DOHH2 (cell line): Measurements from ENCODE around the gene TSHZ3.

Experiments used
- H3F3A ChIP-seq: fragments of 200-600 bp; sonication (generic), shearing (Covaris generic); 2 replicates; pipeline ENCODE4 v1.6.0; 2016; ENCODE audit warnings: antibody characterized with exemption, mild to moderate bottlenecking; ENCODE audit not compliant: control insufficient read depth, insufficient read depth
- H3K27ac ChIP-seq: fragments of 200-600 bp; sonication (generic); 2 replicates; pipeline ENCODE4 v1.5.1; 2014; ENCODE audit warnings: low read depth, mild to moderate bottlenecking, low read length, moderate library complexity
- H3K27me3 ChIP-seq: fragments of 200-600 bp; sonication (generic); 2 replicates; pipeline ENCODE4 v1.6.1; 2014; ENCODE audit warnings: mild to moderate bottlenecking, low read length, mixed read lengths; ENCODE audit not compliant: control insufficient read depth
- H3K36me3 ChIP-seq: fragments of 200-600 bp; sonication (generic); 2 replicates; pipeline ENCODE4 v1.6.1; 2014; ENCODE audit warnings: mild to moderate bottlenecking, low read length, moderate library complexity, mixed read lengths; ENCODE audit not compliant: control insufficient read depth
- H3K4me1 ChIP-seq: fragments of 200-600 bp; sonication (generic); 2 replicates; pipeline ENCODE4 v1.6.1; 2014; ENCODE audit warnings: mild to moderate bottlenecking, low read length, mixed read lengths; ENCODE audit not compliant: control insufficient read depth
- H3K4me2 ChIP-seq: fragments of 200-600 bp; sonication (generic); 2 replicates; pipeline ENCODE4 v1.6.0; 2014; ENCODE audit warnings: mild to moderate bottlenecking, low read length, moderate library complexity
- H3K4me3 ChIP-seq: fragments of 200-600 bp; sonication (generic); 2 replicates; pipeline ENCODE4 v1.5.1; 2014; ENCODE audit warnings: mild to moderate bottlenecking, low read length, mixed read lengths
- H3K79me2 ChIP-seq: fragments of 200-600 bp; sonication (generic); 2 replicates; pipeline ENCODE4 v1.6.1; 2014; ENCODE audit warnings: mild to moderate bottlenecking, low read length, mixed read lengths; ENCODE audit not compliant: control insufficient read depth
- H3K9me2 ChIP-seq: fragments of 200-600 bp; sonication (generic); replicated peaks from 2 replicates; pipeline ENCODE4 v1.6.1; 2014; ENCODE audit warnings: mild to moderate bottlenecking, low read length, mixed read lengths; ENCODE audit not compliant: control insufficient read depth
- H3K9me3 ChIP-seq: fragments of 200-600 bp; sonication (generic); 2 replicates; pipeline ENCODE4 v1.6.1; 2014; ENCODE audit warnings: antibody characterized with exemption, low read length, mixed read lengths; ENCODE audit not compliant: control insufficient read depth, insufficient read depth
- H4K20me1 ChIP-seq: fragments of 200-600 bp; sonication (generic); 2 replicates; pipeline ENCODE4 v1.6.0; 2014; ENCODE audit warnings: low read depth, mild to moderate bottlenecking, antibody characterized with exemption, low read length, moderate library complexity; ENCODE audit not compliant: control insufficient read depth, insufficient read depth
- EZH2phosphoT487 ChIP-seq: fragments of 200-600 bp; sonication (generic); IDR thresholded peaks from 2 replicates; pipeline ENCODE4 v1.6.1; 2017; ENCODE audit warnings: borderline replicate concordance, mild to moderate bottlenecking, antibody characterized with exemption, low read length, moderate library complexity, mixed read lengths
- TF ChIP-seq, protein P1 (sequence below): fragments of 200-600 bp; sonication (generic); IDR thresholded peaks from one replicate; pipeline ENCODE4 v1.5.1; 2014; ENCODE audit warnings: antibody characterized with exemption, mild to moderate bottlenecking, low read depth, low read length; ENCODE audit not compliant: poor library complexity, severe bottlenecking

The TSHZ3 gene

DNA sequence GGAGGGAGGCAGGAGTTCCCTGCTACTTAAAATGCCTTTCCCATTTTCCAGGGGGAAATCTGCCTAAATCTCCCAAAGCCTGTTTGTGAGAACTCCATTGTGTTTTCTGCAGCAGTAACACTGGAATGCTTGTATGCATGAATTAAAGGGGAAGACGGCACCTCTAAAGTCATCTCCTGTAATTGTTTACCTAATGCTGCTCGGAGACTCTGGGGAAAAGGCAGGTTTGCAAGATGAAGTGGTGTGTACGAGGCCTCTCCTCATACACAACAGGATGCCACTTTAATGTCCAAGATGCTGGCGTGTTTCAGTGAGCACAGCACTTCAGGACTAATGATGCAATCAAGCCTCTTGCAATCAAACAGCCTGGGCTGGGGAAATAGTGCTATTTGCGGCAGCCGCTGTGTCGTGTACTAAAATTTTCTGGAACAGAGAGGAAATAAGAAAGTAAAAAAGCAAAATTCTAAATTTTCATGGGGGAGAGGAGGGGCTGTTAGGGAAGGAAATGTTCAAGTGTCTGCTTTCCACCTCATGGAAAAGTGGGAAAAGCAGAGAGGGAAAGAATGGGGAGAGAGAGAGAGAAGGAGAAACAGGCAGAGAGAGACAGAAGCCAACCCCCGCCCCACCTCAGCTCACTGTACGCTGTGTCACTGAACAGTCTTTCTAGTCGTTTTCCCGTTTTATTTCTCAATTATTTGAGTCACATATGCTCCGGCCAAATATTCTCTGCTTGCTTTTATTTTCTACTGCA is 32.9 kb downstream of the TSHZ3 start:
- Histone ChIP-seq H4K20me1 (no peaks in the 10 kb centered on the region), H3K27ac (no peak overlapping the region), H3K4me2 (no peak overlapping the region)

DNA sequence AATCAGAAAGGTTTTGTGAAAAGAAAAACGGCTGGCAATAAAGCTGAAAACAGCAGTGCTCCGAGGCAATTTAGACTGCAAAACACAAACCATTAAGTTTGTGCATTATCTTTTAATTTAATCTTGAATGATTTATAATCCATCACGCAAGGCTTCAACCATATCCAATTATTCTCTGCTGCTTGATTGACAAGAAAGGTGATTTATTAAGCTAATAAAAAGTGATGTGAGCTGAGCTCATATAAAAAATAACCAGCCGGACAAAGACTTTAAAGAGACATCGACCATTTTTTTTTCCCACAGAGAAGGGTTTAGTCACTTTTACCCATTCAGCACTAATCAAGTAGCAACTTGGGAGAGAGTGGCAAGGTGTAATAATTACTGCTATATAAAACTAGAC is 33.6 kb downstream of the TSHZ3 start:
- H3F3A ChIP-seq, result no peaks in the 10 kb centered on the region
- no peaks in the 10 kb centered on the region for H3K9me3 ChIP-seq
- no peak for TF ChIP-seq EZH2phosphoT487
- no peak overlapping the region for H3K27ac ChIP-seq
- H3K27me3 ChIP-seq, result no peaks in the 10 kb centered on the region
- no peaks in the 10 kb centered on the region for H3K4me1 ChIP-seq
- H3K36me3 ChIP-seq, result no peaks in the 10 kb centered on the region
- no peak overlapping the region for H3K4me2 ChIP-seq
- H3K4me3 ChIP-seq, result no peak overlapping the region
- H3K9me2 ChIP-seq, result no peaks in the 10 kb centered on the region
- no peaks in the 10 kb centered on the region for H4K20me1 ChIP-seq
- no peaks in the 10 kb centered on the region for H3K79me2 ChIP-seq

More for the DNA sequence above, 32.9 kb downstream of the TSHZ3 start:
- Histone ChIP-seq H3K36me3 (no peaks in the 10 kb centered on the region), H3K9me3 (no peaks in the 10 kb centered on the region), H3K4me1 (no peaks in the 10 kb centered on the region), H3K27me3 (no peaks in the 10 kb centered on the region), H3K4me3 (no peak overlapping the region), H3K79me2 (no peaks in the 10 kb centered on the region), H3K9me2 (no peaks in the 10 kb centered on the region), H3F3A (no peaks in the 10 kb centered on the region)
- TF ChIP-seq, protein P1, sequence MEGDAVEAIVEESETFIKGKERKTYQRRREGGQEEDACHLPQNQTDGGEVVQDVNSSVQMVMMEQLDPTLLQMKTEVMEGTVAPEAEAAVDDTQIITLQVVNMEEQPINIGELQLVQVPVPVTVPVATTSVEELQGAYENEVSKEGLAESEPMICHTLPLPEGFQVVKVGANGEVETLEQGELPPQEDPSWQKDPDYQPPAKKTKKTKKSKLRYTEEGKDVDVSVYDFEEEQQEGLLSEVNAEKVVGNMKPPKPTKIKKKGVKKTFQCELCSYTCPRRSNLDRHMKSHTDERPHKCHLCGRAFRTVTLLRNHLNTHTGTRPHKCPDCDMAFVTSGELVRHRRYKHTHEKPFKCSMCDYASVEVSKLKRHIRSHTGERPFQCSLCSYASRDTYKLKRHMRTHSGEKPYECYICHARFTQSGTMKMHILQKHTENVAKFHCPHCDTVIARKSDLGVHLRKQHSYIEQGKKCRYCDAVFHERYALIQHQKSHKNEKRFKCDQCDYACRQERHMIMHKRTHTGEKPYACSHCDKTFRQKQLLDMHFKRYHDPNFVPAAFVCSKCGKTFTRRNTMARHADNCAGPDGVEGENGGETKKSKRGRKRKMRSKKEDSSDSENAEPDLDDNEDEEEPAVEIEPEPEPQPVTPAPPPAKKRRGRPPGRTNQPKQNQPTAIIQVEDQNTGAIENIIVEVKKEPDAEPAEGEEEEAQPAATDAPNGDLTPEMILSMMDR, result no peak
- no peak for TF ChIP-seq EZH2phosphoT487

DNA sequence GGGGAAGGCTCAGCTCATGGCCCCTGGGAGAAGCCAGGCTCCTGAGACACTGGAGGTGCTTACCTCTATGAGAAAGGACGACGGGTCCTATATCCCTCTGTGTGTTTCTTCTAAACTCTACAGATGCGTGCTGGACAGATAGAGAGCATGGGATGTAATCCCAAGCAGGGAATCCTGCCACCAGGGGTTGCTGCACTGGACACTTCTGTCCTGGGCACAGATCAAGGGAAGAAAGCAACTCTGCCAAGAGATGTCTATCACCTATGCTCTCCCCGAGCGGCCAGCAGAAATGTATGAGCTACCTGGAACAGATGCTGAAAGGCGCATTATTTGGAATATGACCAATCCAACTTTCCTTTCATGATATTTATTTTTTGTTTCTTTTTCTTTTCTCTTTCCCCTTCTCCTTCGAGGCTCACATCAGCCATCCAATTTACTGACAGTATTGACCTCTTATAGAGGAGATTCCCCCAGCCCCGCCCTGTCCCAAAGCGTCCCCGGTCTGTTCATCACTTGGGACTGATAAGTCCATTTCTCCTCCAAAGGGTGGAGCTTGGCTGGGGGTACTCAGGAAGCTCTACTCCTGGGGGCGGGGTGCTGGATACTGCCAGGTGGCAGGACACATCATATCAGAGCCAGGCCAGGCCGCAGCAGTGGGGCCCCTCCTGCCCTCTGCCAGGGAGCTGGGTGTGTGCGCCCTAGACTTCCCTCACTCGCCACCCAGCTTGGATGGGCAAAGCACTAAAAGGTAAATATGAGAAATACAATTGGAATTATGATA is 34.2 kb downstream of the TSHZ3 start:
- H3K4me3 ChIP-seq, result no peak overlapping the region
- H3K4me1 ChIP-seq, result no peaks in the 10 kb centered on the region
- H4K20me1 ChIP-seq, result no peaks in the 10 kb centered on the region
- no peaks in the 10 kb centered on the region; the same call in 1 of the 2 replicates for H3K9me3 ChIP-seq
- H3K27me3 ChIP-seq, result no peaks in the 10 kb centered on the region
- no peaks in the 10 kb centered on the region for H3F3A ChIP-seq
- no peaks in the 10 kb centered on the region for H3K36me3 ChIP-seq
- TF ChIP-seq, protein P1, result no peak
- TF ChIP-seq EZH2phosphoT487, result no peak
- no peaks in the 10 kb centered on the region for H3K79me2 ChIP-seq
- H3K27ac ChIP-seq, result no peak overlapping the region
- no peaks in the 10 kb centered on the region for H3K9me2 ChIP-seq
- H3K4me2 ChIP-seq, result no peak overlapping the region

DNA sequence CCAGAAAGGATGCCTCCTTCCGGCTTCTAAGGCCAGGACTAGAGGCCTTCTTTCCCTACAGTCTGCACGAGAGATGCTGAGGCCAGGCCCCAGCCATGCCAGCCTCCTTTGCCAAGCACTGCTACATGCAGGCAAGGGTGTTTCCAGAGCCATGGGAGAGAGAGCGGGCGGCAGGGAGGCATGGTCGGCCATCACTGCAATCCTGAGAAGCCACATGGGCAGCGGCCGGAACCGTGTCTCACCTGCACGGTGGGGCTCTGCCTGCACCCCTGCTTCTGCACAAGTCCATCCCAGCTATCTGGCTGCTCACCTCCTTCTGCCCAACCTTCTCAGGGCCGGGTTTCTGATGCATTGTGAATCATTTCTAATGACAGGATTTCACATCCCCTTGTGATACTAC is 35.1 kb downstream of the TSHZ3 start:
- H3K4me3 ChIP-seq, result no peak overlapping the region
- no peaks in the 10 kb centered on the region for H3K9me2 ChIP-seq
- H3K36me3 ChIP-seq, result no peaks in the 10 kb centered on the region
- TF ChIP-seq, protein P1, result no peak
- TF ChIP-seq EZH2phosphoT487, result no peak
- no peaks in the 10 kb centered on the region for H3K4me1 ChIP-seq
- no peak overlapping the region for H3K27ac ChIP-seq
- no peaks in the 10 kb centered on the region; the same call in 1 of the 2 replicates for H3K9me3 ChIP-seq
- H3K79me2 ChIP-seq, result no peaks in the 10 kb centered on the region
- H3F3A ChIP-seq, result no peaks in the 10 kb centered on the region
- no peaks in the 10 kb centered on the region for H4K20me1 ChIP-seq
- H3K27me3 ChIP-seq, result no peaks in the 10 kb centered on the region
- H3K4me2 ChIP-seq, result no peak overlapping the region
